GM08714 (cell line): Measurements from ENCODE around the gene PASD1.
"Not testable (repeated sequence)": the region's sequence is repeated elsewhere in the genome, so short reads cannot be mapped to it uniquely, and the experiment has no call there.

ENCODE experiments used
- H3K4me3 ChIP-seq: fragments of 200-500 bp; sonication (Bioruptor generic); 2 replicates; pipeline ENCODE4 v1.5.1; 2014; ENCODE audit warnings: mild to moderate bottlenecking, low read length, inconsistent platforms
- ZNF274 ChIP-seq: IDR thresholded peaks from 2 replicates; pipeline ENCODE4 v1.6.1; 2012; ENCODE audit warnings: mild to moderate bottlenecking, low read depth, low read length

The PASD1 gene, protein sequence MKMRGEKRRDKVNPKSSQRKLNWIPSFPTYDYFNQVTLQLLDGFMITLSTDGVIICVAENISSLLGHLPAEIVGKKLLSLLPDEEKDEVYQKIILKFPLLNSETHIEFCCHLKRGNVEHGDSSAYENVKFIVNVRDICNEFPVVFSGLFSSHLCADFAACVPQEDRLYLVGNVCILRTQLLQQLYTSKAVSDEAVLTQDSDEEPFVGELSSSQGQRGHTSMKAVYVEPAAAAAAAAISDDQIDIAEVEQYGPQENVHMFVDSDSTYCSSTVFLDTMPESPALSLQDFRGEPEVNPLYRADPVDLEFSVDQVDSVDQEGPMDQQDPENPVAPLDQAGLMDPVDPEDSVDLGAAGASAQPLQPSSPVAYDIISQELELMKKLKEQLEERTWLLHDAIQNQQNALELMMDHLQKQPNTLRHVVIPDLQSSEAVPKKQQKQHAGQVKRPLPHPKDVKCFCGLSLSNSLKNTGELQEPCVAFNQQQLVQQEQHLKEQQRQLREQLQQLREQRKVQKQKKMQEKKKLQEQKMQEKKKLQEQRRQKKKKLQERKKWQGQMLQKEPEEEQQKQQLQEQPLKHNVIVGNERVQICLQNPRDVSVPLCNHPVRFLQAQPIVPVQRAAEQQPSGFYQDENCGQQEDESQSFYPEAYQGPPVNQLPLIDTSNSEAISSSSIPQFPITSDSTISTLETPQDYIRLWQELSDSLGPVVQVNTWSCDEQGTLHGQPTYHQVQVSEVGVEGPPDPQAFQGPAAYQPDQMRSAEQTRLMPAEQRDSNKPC

DNA sequence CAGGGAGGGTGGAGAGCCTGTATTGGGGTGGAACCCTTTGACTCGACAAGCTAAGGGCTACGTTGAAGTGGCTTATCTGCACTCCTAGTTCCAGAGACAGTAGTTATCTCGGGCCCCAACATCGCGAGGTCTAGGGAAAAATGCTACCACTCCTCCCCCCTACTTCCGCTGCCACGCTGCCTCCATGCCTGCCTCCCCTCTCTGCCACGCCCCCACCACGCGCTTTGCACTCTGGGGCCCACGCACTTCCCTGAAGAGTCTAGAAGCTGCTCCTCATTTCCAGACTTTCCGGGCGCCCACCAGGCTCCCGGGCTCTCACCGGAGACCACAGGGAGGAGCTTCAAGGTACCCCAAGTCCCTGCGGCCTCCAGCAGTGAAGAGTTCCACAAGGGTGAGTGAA is at the start of gene PASD1:
Gene PASD1 (plus strand): TSS at position 227 of the 400 bp plus-strand sequence. CDS start 37,879 bp downstream, outside the sequence.
- TF ChIP-seq ZNF274: no peak
- H3K4me3 ChIP-seq: no peak within 1 kb of the TSS

DNA sequence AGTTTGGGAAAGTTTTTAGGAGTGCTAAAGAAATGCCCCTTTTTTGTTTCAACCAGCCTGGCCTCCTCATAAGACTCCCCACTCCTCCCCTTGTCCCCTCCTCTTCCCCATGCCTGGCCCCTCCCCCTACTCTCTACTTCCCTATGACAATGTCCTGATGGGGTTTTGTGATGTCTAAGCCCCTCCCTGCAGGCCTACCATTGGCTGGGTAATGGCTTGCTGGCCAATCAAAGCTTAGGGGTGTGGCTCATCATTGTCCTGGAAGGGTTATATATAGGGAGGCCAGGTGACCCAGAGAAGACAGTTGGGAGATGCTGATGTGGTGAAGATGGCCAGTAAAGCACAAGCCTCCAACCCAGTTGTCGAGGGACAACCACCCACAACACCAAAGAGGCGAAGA is 48.2 kb upstream of the PASD1 start:
- TF ChIP-seq ZNF274: no peak
- no peak overlapping the region for H3K4me3 ChIP-seq

DNA sequence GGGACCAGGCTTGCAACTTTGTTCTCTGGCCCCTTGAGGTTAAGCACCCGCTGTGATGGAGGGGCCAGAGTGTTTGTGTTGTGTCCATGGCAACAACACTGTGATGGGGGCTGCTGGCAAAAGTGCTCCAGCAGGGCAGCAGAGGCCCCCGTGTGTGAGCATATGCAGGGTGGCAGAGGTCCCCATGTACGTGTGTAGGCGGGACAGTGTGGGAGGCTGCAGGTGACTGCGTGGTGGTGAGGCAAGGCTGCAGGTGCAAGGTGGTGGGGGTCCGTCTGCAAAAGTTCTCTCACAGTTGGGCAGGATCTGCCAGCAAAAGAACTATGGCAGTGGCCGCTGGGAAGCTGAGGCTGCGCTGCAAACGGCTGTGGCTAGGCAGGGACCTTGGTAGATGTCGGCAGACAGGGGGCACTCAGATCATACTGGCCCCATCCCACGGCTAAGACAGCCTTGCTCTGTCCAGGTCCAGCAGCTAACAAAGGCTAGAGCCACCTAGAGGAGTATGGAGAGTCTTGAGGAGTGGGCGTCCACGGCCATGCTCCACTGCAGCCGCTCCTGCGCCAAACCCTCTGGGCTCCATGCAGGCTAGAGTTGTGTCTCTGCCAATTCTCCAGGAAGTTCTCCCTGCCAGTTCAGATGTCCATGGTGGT is 46.8 kb upstream of the PASD1 start:
- no peak for TF ChIP-seq ZNF274
- no peak overlapping the region for H3K4me3 ChIP-seq

DNA sequence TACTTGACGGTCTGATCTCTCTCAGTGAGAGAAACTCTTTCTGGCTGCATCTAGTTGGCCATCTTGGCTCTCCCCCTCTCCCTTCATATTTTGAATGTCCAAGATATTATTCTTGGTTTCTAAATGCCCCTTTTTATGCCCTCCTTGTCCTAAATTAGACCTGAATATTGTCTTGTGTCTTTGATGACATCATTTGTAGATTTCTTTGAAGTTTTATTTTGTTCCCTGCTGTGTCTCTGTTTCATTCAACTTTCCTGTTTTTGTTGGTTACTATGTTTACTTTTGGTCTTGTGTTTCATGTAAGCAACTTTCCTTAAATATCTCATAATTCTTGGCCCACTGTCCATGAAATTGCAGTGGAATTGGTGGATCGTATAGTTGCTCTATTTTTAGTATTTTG is 46.1 kb upstream of the PASD1 start:
- no peak overlapping the region for H3K4me3 ChIP-seq
- TF ChIP-seq ZNF274: no peak

DNA sequence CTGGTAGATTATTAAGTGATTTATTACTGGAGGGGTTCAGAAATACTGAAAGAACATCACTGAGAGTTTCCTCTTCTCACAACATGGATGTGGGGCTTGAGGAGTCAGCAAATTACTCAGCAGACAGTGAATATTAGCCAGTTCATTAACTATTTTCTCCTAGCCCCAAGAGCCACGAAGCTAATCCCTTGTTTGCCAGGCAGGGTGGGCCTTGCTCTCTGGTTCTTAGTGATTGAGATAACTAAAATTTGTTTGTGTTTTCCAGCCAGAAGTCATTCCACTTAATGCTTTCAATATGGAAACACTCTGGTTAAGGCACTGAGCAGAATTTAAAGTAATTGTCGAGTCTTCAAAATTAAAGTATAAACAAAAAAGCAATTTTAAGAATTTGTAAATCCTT is 40.1 kb upstream of the PASD1 start:
- no peak overlapping the region for H3K4me3 ChIP-seq
- no peak for TF ChIP-seq ZNF274

DNA sequence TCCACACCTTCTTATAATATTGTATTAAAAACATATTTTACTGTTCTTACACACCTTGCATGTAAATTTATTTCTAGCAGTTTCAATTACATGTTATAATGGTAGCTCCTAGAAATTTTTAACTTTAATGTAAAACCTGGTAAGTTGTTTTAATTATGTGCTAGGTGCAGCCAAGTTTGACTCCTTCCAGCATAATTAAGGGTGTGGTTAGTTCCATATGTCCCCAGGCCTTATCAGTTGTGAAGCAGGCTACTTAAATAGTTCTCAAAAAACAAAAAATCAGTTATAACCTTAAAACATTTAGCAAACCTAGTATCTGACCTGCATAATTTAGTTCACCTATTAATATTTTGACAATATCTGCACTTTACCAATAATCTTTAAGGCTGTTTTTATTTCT is 26.9 kb upstream of the PASD1 start:
- H3K4me3 ChIP-seq: no peak overlapping the region
- TF ChIP-seq ZNF274: no peak

DNA sequence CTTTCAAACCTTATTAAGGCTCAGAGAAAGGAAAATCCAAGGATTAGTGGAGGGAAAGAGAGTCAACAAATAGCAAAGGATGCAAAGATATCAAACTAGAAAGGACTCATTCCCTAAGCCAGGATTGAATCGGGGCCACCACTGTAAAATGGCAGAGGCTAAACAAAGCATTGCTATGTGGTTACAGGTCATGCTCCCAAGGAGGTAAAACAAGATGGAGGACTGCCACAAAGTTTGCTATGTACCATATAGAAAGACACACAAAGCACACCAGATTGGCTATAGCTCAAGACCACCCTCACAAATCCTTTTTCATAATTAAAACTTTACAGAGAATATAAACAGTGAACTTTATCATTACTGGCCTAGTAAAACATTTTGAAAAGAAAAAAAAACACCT is 25.9 kb upstream of the PASD1 start:
- no peak overlapping the region for H3K4me3 ChIP-seq
- no peak for TF ChIP-seq ZNF274

DNA sequence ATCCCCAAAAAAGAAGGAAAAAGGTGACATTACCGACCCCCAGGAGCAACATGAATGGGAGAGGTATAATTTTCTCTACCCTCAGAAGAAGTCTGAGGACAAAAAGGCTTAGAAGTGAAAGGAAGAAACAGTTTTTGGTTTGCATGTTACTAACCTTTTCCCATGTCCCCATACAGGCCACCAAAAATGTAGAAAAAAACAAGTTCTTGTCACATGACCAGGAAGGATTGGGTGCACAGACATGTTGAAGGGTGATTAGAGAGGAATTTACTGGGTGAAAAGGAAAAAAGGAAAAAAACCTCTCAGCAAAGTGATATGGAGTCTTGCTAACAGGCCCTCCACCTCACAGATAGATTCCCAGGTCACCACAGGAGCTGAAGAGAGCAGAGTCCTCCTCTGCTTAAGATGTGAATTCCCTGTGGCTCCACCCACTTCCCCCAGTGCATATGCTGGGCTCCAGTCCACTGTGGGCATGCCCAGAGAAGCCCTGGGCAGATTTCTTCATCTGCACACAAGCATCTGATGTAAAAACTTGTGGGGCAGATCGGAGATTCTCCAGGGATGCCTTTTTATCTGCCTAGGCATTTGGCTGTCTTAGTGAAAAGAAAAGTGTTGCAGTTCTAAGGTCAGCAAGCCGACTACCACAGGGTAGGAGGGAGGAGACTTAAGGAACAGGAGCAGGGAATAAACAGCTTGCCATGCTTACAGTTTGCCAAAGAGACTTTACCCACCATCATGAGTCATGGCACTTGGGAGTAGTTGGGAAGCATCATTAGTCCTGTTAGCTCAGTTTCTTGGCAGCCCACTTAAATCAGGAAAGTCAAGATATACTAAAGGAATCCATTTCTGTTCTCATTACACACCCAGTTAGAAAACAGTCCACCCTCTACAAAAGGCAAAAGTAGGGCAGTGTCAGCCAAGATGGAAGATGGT is 25.0 kb upstream of the PASD1 start:
- H3K4me3 ChIP-seq: no peak overlapping the region
- TF ChIP-seq ZNF274: no peak

DNA sequence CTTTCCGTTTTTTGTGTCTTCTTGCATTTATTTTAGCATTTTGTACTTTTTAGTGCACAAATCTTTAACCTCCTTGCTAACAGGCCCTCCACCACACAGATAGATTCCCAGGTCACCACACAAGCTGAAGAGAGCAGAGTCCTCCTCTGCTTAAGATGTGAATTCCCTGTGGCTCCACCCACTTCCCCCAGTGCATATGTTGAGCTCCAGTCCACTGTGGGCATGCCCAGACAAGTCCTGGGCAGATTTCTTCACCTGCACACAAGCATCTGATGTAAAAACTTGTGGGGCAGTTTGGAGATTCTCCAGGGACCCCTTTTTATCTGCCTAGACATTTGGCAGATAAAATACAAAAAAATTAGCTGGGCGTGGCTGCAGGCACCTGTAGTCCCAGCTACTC is 19.8 kb upstream of the PASD1 start:
- H3K4me3 ChIP-seq: no peak overlapping the region
- no peak for TF ChIP-seq ZNF274

DNA sequence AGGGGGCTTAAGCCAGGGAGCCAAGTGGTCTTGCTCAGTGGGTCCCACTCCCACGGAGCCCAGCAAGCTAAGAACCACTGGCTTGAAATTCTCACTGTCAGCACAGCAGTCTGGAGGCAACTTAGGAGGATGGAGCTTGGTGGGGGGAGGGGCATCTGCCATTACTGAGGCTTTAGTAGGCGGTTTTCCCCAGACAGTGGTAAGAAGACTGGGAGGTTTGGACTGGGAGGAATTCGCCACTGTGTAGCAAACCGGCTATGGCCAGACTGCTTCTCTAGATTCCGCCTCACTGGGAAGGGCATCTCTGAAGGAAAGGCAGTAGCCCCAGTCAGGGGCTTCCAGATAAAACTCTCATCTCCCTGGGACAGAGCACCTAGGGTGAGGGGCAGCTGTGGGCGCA is 17.2 kb upstream of the PASD1 start:
- H3K4me3 ChIP-seq: not testable (repeated sequence)

DNA sequence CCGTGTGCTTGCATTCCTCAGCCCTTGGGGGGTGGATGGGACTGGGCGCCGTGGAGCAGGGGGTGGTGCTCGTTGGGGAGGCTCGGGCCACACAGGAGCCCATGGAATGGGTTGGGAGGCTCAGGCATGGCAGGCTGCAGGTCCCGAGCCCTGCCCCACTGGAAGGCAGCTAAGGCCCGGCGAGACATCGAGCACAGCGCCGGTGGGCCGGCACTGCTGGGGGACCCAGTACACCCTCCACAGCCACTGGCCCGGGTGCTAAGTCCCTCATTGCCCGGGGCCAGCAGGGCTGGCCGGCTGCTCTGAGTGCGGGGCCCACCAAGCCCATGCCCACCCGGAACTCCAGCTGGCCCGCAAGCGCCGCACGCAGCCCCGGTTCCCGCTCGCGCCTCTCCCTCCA is 12.3 kb upstream of the PASD1 start:
- not testable (repeated sequence) for H3K4me3 ChIP-seq

DNA sequence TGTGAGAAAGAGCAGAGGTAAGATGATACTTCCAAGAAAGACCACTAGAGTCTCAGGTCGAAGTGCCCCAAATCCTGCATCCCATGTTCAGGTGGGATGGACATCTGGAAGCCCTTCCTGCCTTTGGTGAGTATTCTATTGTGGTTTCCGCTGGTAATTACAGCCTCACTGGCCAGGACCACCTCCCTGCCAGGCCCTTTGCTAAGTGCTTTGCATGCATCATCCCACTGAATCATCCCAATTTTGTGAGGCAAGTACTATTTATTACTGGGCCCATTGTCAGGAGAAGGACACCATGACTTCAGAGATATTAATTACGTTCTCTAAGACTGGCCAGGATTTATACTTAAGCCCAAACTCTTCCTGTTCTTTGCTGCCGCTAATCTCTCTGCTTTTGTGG is 10.7 kb upstream of the PASD1 start:
- no peak for TF ChIP-seq ZNF274
- H3K4me3 ChIP-seq: no peak overlapping the region

DNA sequence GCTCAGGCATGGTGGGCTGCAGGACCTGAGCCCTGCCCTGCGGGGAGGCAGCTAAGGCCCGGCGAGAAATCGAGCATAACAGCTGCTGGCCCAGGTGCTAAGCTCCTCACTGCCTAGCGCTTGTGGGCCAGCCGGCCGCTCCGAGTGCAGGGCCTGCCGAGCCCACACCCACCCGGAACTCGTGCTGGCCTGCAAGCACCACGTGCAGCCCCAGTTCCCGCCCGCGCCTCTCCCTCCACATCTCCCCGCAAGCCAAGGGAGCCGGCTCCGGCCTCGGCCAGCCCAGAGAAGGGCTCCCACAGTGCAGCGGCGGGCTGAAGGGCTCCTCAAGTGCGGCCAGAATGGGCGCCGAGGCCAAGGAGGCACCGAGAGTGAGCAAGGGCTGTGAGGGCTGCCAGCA is 8.2 kb upstream of the PASD1 start:
- not testable (repeated sequence) for H3K4me3 ChIP-seq

DNA sequence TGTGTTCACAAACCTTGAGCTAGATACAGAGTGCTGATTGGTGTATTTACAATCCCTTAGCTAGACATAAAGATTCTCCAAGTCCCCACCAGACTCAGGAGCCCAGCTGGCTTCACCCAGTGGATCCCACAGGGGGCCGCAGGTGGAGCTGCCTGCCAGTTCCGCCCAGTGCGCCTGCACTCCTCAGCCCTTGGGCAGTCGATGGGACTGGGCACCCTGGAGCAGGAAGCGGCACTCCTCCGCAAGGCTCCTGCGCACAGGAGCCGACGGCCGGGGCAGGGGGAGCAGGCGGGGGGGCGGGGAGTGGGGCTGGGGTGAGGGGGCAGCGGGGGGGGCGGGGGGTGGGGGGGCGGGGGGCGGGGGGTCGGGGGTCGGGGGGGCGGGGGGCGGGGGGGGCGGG is 990 bp upstream of the PASD1 start:
- not testable (repeated sequence) for H3K4me3 ChIP-seq

DNA sequence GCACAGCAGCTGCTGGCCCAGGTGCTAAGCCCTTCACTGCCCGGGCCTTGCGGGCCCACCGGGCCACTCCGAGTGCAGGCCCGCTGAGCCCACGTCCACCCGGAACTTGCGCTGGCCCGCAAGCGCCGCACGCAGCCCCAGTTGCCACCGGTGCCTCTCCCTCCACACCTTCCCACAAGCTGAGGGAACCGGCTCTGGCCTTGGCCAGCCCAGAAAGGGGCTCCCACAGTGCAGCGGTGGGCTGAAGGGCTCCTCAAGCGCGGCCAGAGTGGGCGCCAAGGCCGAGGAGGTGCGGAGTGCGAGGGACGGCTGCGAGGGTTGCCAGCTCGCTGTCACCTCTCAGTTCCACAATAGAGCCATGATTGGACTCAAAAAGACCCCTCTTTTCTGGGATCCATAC is 472 bp upstream of the PASD1 start:
- not testable (repeated sequence) for H3K4me3 ChIP-seq
